NCI-H187 (cell line): ENCODE measurements around the gene SLC47A2.
A peak's percentile ranks its signal among the peaks of the same experiment; 100 is the strongest.
"Not testable (repeated sequence)": the region's sequence is repeated elsewhere in the genome, so short reads cannot be mapped to it uniquely, and the experiment has no call there.

Source experiments
- DNase-seq, 2 experiments: peaks; one replicate each; lab custom pipeline; 2025; lab: John Stamatoyannopoulos, UW

SLC47A2 gene

GRCh38 chr17:19706791-19707727, 9.3 kb downstream of the SLC47A2 start:
- DNase-seq = peak; percentile 11 to 30

GRCh38 chr17:19705771-19706770, 10.3 kb downstream of the SLC47A2 start:
- DNase-seq = no peak

- DNase-seq = no peak
Observed at GRCh38 chr17:19705201-19705600, 11.2 kb downstream of the SLC47A2 start.

GRCh38 chr17:19703828-19704613, 12.4 kb downstream of the SLC47A2 start:
- DNase-seq = no peak

- DNase-seq = no peak
Observed at GRCh38 chr17:19703106-19703827, 13.1 kb downstream of the SLC47A2 start.

- no peak for DNase-seq
Observed at GRCh38 chr17:19702217-19702641, 14.2 kb downstream of the SLC47A2 start.

- DNase-seq = no peak
Observed at GRCh38 chr17:19686400-19687090, 29.8 kb downstream of the SLC47A2 start.

GRCh38 chr17:19684909-19685580, 31.3 kb downstream of the SLC47A2 start:
- not testable (repeated sequence) for DNase-seq

GRCh38 chr17:19683117-19683516, 33.3 kb downstream of the SLC47A2 start:
- DNase-seq = no peak

GRCh38 chr17:19678581-19679453, 37.6 kb downstream of the SLC47A2 start:
- no peak for DNase-seq

GRCh38 chr17:19677736-19678379, 38.5 kb downstream of the SLC47A2 start:
- no peak for DNase-seq

- no peak for DNase-seq
Observed at GRCh38 chr17:19676896-19677295, 39.5 kb downstream of the SLC47A2 start.

- DNase-seq = no peak
Observed at GRCh38 chr17:19673623-19674022, 42.8 kb downstream of the SLC47A2 start.

- no peak for DNase-seq
Observed at GRCh38 chr17:19672009-19672750, 44.2 kb downstream of the SLC47A2 start.

- DNase-seq = no peak
Observed at GRCh38 chr17:19671433-19671832, 45.0 kb downstream of the SLC47A2 start.

GRCh38 chr17:19670908-19671307, 45.5 kb downstream of the SLC47A2 start:
- no peak for DNase-seq

GRCh38 chr17:19669680-19670079, 46.7 kb downstream of the SLC47A2 start:
- not testable (repeated sequence) for DNase-seq

GRCh38 chr17:19664821-19665181, 51.6 kb downstream of the SLC47A2 start:
- no peak for DNase-seq
